Spinal cord (tissue), 10 donors: ENCODE results near the gene NEGR1. TPM values are rescaled to one million over a fixed set of nuclear protein-coding genes. Genes with fewer than 3 reads are reported as not detected.

Experiments used
- DNase-seq, 6 donors: peaks; one replicate each; pipeline versions ENCODE4 v3.0.0 to v3.0.0-alpha.2; 2013 to 2015; ENCODE audit warnings: low spot score in 6 of 6, low read depth in 4 of 6
- H3K27ac ChIP-seq: one replicate; pipeline ENCODE4 v1.5.1; 2013; ENCODE audit warnings: low read depth, low read length, control low read depth
- H3K27me3 ChIP-seq: one replicate; pipeline ENCODE4 v1.6.1; 2013; ENCODE audit warnings: low read length; ENCODE audit not compliant: control insufficient read depth, insufficient read depth
- H3K36me3 ChIP-seq: one replicate; pipeline ENCODE4 v1.6.1; 2013; ENCODE audit warnings: low read length; ENCODE audit not compliant: control insufficient read depth, insufficient read depth
- H3K4me1 ChIP-seq: one replicate; pipeline ENCODE4 v1.6.1; 2013; ENCODE audit warnings: low read length; ENCODE audit not compliant: control insufficient read depth, insufficient read depth
- H3K4me3 ChIP-seq: one replicate; pipeline ENCODE4 v1.5.1; 2013; ENCODE audit warnings: low read depth, low read length, control low read depth
- H3K9me3 ChIP-seq: one replicate; pipeline ENCODE4 v1.6.1; 2013; ENCODE audit warnings: low read length; ENCODE audit not compliant: control insufficient read depth, insufficient read depth
- WGBS: methylation state at CpG from one replicate; pipeline ENCODE4 v1.1.5; 2013; ENCODE audit warnings: missing lambda C conversion rate; ENCODE audit not compliant: insufficient coverage; 5-methylcytosine and 5-hydroxymethylcytosine counted together
- polyA plus RNA-seq, 2 donors: library from polyadenylated mRNA; unstranded; fragments of 120-200 nt; gene quantifications; one replicate each; pipeline ENCODE4 v1.2.1, GENCODE V29; 2013; ENCODE audit not compliant: insufficient read length in 2 of 2
- total RNA-seq, 2 donors: library from RNA; depleted of rRNA in 1 of 2; stranded (reverse); fragments of 120-200 nt in 1 of 2; fragments of >200 nt in 1 of 2; gene quantifications; one replicate each; pipeline versions ENCODE4 v1.2.3 to v1.2.4, GENCODE V29; 2013 to 2014
- donor health status: healthy.

Gene NEGR1
- total and polyA plus RNA-seq, 4 donors: 21.4 to 88.6 (median 72.8) TPM

- H3K27ac ChIP-seq: no peak overlapping the region
- WGBS: no CpG with 5 or more reads among the region's 2 CpGs
- no peaks in the 10 kb centered on the region for H3K27me3 ChIP-seq
- no peak for DNase-seq
- H3K36me3 ChIP-seq: no peaks in the 10 kb centered on the region
- H3K9me3 ChIP-seq: no peaks in the 10 kb centered on the region
- no peak overlapping the region for H3K4me3 ChIP-seq
- H3K4me1 ChIP-seq: no peaks in the 10 kb centered on the region
These were observed 720.6 kb downstream of the NEGR1 start for GRCh38 chr1:71561729-71562128.

- WGBS: no CpG with 5 or more reads among the region's 2 CpGs
- DNase-seq: no peak
- Histone ChIP-seq H3K27ac (no peak overlapping the region), H3K9me3 (no peaks in the 10 kb centered on the region), H3K36me3 (no peaks in the 10 kb centered on the region), H3K4me1 (no peaks in the 10 kb centered on the region), H3K4me3 (no peak overlapping the region), H3K27me3 (no peaks in the 10 kb centered on the region)
These were observed 721.1 kb downstream of the NEGR1 start for GRCh38 chr1:71561206-71561605.

GRCh38 chr1:71559880-71560279, 722.5 kb downstream of the NEGR1 start:
- Histone ChIP-seq H3K4me1 (no peaks in the 10 kb centered on the region), H3K27me3 (no peaks in the 10 kb centered on the region), H3K4me3 (no peak overlapping the region), H3K36me3 (no peaks in the 10 kb centered on the region), H3K9me3 (no peaks in the 10 kb centered on the region), H3K27ac (no peak overlapping the region)
- no CpG with 5 or more reads among the region's 1 CpG for WGBS
- no peak for DNase-seq

DNA sequence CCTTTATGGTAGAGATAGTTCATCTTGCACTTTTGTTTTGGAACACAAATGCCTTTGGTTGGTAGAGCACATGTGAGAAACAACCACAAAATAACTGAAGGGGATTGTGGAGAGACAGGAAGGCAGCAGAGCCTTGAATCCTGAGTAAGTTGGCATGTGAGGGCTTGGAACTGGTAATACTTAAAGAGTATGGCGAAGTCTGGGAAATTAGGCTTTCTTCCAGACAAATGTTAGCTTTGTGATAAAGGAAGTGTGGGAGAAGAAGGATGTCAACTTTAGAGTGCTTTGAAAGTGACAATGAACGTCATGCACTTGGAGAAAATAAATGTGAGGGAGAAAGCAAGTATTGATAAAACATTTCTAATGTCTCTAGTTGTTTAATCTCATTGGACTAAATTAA, 725.2 kb downstream of the NEGR1 start:
- H3K9me3 ChIP-seq: no peaks in the 10 kb centered on the region
- WGBS: 82% methylated on average over 1 of the region's 2 CpGs

GRCh38 chr1:71548398-71548890, 733.9 kb downstream of the NEGR1 start:
- H3K36me3 ChIP-seq: no peaks in the 10 kb centered on the region
- no peaks in the 10 kb centered on the region for H3K27me3 ChIP-seq
- peak in 1 of 6 donors; percentile 89 for DNase-seq
- H3K27ac ChIP-seq: no peak overlapping the region
- H3K4me1 ChIP-seq: no peaks in the 10 kb centered on the region
- H3K4me3 ChIP-seq: no peak overlapping the region
- 88% methylated on average over 3 of the region's 7 CpGs for WGBS
- H3K9me3 ChIP-seq: no peaks in the 10 kb centered on the region

More for the DNA sequence above, 725.2 kb downstream of the NEGR1 start:
- Histone ChIP-seq H3K4me3 (no peak overlapping the region), H3K27ac (no peak overlapping the region), H3K36me3 (no peaks in the 10 kb centered on the region), H3K4me1 (no peaks in the 10 kb centered on the region), H3K27me3 (no peaks in the 10 kb centered on the region)
- no peak for DNase-seq

GRCh38 chr1:71542155-71542554, 740.2 kb downstream of the NEGR1 start:
- H3K4me3 ChIP-seq: no peak overlapping the region
- 92% methylated on average over 2 of the region's 3 CpGs for WGBS
- no peaks in the 10 kb centered on the region for H3K4me1 ChIP-seq
- no peaks in the 10 kb centered on the region for H3K9me3 ChIP-seq
- peak in 1 of 6 donors; percentile 52 for DNase-seq
- H3K36me3 ChIP-seq: no peaks in the 10 kb centered on the region
- H3K27me3 ChIP-seq: no peaks in the 10 kb centered on the region
- H3K27ac ChIP-seq: no peak overlapping the region

DNA sequence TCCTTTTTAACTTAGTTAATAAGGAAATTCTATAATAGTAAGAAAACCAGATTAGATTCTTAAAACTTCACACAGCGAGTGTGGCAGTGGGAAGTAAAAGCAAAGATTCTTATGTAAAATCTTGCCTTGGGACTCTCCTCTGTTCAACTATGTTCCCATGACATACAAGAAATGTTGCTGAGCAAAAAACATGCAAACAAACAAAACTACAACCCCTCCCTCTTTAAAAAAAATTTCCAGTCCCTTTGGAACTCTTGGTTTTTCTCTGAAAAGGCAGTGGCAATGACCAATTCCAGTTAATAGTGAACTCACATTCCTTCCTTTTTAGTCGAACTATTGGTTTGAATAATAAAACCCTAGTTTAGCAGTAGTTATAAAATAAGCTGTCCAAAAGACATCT, 748.4 kb downstream of the NEGR1 start:
- no peak overlapping the region for H3K4me3 ChIP-seq
- H3K27me3 ChIP-seq: no peaks in the 10 kb centered on the region
- no peak overlapping the region for H3K27ac ChIP-seq
- no CpG with 5 or more reads among the region's 2 CpGs for WGBS
- no peaks in the 10 kb centered on the region for H3K36me3 ChIP-seq
- no peak for DNase-seq
- no peaks in the 10 kb centered on the region for H3K9me3 ChIP-seq
- H3K4me1 ChIP-seq: no peaks in the 10 kb centered on the region

DNA sequence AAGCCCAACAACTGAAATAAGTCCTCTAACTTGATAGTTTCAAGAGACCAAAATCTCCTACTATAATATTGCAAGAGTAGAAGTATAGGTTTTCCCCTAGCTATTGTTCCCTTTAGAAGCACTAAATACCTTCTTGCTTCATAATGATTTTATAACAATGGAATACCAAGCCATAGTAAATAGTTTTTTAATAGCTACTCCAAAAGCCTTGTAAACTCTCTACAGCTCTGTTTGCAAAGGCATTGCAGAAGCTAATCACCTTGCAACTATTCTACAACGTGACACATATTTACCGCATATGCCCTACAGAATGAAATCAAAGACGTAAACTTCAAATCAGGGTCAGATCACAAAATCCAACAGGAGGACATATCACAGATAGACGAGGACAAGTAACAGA, 750.0 kb downstream of the NEGR1 start:
- 77% methylated on average over 4 of the region's 4 CpGs for WGBS
- H3K4me3 ChIP-seq: no peak overlapping the region

DNA sequence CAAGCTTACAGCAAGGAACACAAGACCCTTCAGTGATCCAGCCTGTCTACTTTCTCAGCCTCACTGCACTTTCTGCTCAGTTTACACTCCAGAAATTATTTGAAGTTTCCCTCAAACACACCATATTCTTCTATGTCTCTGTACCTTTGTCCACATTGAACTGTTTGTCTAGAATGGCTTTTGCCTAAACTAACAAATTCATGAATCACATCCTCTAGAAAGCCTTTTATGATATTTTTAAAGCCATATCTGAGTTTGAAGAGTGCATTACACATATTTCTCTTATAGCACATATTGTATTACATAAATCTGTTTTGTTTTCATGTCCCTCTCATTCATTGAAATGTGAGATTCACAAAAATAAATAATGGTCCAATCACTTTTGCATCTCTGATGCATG, 755.5 kb downstream of the NEGR1 start:
- no peak for DNase-seq
- Histone ChIP-seq H3K27me3 (no peaks in the 10 kb centered on the region), H3K27ac (no peak overlapping the region), H3K36me3 (no peaks in the 10 kb centered on the region), H3K4me1 (no peaks in the 10 kb centered on the region), H3K9me3 (no peaks in the 10 kb centered on the region), H3K4me3 (no peak overlapping the region)

More for the DNA sequence above, 750.0 kb downstream of the NEGR1 start:
- Histone ChIP-seq H3K4me1 (no peaks in the 10 kb centered on the region), H3K27ac (no peak overlapping the region), H3K27me3 (no peaks in the 10 kb centered on the region), H3K9me3 (no peaks in the 10 kb centered on the region), H3K36me3 (no peaks in the 10 kb centered on the region)
- no peak for DNase-seq

DNA sequence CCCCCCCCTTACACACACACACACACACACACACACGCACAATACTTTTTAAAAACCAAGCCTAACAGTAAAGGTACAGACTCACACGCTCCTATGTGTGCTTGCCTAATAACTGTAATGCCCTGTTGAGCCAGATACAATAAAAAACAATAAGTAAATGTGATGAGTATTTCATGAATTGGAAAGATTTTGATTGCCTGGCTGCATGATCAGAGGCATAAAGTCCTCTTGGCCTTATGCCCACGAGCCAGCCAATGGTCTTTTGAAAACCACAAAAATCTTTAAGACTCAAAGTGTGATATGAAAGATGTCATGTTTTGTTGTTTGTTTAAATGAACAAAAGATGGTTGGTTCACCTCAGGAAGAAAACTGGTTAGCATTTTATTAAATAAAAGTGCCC, 759.6 kb downstream of the NEGR1 start:
- DNase-seq: no peak
- Histone ChIP-seq H3K27me3 (no peaks in the 10 kb centered on the region), H3K36me3 (no peaks in the 10 kb centered on the region), H3K4me1 (no peaks in the 10 kb centered on the region), H3K9me3 (no peaks in the 10 kb centered on the region), H3K4me3 (no peak overlapping the region), H3K27ac (no peak overlapping the region)
- no CpG with 5 or more reads among the region's 3 CpGs for WGBS
